Body of pancreas (tissue), 4 donors: ENCODE measurements around the gene TNNI3.

Experiments
- POLR2A ChIP-seq, 3 donors: fragments of 450-650 bp; IDR thresholded peaks; one replicate each; pipeline ENCODE4 v1.6.1; 2016; ENCODE audit warnings: antibody characterized with exemption in 3 of 3, mild to moderate bottlenecking in 2 of 3
- TF ChIP-seq, protein P1 (sequence below), 7 experiments: fragments of 450-650 bp in 4 of 7; fragments of 200-600 bp in 3 of 7; sonication (generic) in 3 of 7; IDR thresholded peaks; one replicate each; pipeline ENCODE4 v1.5.1; 2016 to 2019; ENCODE audit warnings: antibody characterized with exemption in 7 of 7

DNA sequence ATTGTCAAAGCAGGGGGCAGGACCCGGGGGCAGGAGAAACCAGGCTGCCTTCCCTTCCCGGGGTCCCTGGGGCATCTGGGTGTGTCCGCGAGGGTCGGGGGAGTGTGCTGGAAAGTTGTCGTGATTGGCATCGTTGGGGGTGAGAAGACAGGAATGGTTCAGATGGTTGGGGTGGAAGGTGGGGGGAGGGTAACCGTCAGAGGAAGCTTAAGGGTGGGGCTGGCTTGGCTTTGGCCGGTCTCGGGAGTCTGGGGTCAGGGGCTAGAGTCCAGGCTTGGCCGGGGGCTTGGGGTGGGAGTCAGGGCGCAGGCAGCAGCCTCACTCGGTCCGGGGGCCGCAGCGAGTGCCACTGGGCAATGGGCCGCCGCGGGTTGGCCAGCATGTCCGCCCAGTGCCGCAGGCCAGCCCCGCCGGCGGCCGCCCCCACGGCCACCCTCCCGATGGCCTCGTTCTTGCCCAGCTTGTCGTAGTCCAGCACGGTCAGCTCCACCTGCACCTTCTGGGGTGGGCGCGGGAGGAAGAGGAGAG lies 15.7 kb upstream of the TNNI3 start:
- TF ChIP-seq, protein P1, sequence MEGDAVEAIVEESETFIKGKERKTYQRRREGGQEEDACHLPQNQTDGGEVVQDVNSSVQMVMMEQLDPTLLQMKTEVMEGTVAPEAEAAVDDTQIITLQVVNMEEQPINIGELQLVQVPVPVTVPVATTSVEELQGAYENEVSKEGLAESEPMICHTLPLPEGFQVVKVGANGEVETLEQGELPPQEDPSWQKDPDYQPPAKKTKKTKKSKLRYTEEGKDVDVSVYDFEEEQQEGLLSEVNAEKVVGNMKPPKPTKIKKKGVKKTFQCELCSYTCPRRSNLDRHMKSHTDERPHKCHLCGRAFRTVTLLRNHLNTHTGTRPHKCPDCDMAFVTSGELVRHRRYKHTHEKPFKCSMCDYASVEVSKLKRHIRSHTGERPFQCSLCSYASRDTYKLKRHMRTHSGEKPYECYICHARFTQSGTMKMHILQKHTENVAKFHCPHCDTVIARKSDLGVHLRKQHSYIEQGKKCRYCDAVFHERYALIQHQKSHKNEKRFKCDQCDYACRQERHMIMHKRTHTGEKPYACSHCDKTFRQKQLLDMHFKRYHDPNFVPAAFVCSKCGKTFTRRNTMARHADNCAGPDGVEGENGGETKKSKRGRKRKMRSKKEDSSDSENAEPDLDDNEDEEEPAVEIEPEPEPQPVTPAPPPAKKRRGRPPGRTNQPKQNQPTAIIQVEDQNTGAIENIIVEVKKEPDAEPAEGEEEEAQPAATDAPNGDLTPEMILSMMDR (IDR thresholded peaks at IDR 0.05), result no peak
- TF ChIP-seq POLR2A (IDR thresholded peaks at IDR 0.05), result no peak
